NCI-H1092 (cell line): ENCODE measurements around the gene KRTAP3-3.
"Not testable (repeated sequence)": the region's sequence is repeated elsewhere in the genome, so short reads cannot be mapped to it uniquely, and the experiment has no call there.

Experiments
- DNase-seq: peaks from one replicate; lab custom pipeline; 2025; lab: John Stamatoyannopoulos, UW

KRTAP3-3 gene

DNA sequence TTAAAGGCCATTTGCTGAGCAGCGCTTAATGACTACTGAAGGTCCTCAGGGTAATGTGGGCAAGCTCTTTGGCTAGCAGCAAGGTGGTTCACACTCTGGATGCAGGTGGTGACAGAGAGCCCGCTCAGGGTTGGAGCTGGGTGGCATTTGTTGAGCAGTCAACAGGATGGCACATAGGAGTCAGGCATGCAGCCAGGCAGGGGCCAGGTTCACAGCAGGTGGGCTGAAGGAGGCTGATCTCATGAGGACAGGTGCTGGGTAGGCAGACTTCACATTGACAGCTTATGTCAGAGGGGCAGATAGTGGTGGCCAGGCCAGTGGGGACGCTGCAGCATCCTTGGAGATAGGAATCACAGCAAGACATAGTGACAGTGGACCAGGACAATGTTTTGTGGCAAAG is 10.4 kb upstream of the KRTAP3-3 start:
- no peak for DNase-seq

DNA sequence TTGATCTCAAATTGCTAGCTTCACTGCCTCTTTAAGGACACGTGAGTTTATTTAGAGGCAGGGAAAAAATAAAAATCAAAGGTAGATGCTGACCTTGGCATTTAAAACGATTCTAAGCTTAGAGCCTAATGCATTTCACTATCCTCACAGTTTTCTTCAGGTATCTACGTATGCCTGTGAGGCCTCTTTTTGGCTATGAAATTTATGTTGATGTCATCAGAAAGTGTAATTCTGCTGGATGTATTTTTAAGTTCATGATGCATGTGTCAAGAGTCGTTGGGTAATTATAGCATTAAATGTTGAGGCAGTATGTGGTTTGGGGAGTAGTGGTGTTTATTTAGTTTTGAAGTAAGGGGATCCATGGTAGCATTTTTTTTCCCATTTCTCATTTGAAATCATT is 10.0 kb upstream of the KRTAP3-3 start:
- DNase-seq, result no peak

DNA sequence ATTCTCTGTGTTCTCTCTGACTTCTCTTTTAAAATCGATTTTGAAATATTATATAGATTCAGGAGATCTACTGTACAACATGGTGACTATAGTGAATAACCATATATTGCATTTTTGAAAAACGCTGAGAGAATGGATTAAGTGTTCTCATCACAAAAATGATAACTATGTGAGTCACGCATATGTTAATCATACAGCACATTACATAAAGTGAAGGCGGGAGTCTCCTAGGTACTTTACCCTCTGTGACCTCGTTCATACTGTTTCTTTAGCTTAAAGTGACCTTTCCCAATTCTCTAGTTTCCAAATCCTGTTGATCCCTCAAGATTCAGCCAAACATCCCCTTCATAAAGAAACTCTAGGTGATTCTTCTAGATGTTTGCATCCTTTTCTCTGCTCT is 8.8 kb upstream of the KRTAP3-3 start:
- no peak for DNase-seq

DNA sequence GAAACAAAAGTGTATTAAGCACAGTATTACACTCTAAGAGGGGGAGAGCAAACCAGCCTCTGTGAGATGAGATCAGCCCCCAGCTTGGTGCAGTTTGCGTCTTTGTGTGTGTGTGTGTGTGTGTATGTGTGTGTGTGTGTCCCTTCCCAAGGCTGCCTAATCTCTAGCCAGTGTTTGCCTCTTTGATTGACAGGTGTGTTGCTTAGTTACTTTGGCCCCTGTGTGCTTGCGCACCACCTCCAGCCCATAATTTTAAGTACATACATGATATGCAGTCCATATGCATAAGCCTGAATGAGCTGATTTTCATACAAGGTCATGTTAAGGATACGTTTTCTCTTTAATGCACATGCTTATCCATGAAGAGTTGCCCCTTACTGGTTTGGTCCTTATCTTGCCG is 7.8 kb upstream of the KRTAP3-3 start:
- DNase-seq, result no peak

DNA sequence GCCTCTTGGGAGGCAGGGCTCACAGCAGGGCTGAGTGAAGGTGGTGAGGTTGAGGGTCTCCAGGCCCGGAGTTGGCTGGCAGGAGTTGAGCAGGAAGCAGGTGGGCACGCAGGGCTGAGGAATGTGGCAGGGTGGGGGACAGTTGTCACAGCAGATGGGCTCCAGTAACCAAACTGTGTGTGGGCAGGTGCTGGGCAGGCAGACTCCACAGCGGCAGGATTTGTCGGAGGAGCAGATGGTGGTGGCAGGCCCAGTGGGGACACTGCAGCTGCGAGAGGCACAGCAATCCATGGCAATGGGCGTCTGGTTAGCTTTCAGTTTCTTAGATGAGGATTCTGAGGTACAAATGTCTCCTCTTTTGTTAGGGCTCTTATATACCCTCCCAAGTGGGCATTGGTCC is 5.6 kb upstream of the KRTAP3-3 start, which contains the start of gene KRTAP3-2:
Gene KRTAP3-2 (minus strand): TSS at position 344 of the 400 bp plus-strand sequence. CDS start 53 bp downstream, at position 291.
- not testable (repeated sequence) for DNase-seq

DNA sequence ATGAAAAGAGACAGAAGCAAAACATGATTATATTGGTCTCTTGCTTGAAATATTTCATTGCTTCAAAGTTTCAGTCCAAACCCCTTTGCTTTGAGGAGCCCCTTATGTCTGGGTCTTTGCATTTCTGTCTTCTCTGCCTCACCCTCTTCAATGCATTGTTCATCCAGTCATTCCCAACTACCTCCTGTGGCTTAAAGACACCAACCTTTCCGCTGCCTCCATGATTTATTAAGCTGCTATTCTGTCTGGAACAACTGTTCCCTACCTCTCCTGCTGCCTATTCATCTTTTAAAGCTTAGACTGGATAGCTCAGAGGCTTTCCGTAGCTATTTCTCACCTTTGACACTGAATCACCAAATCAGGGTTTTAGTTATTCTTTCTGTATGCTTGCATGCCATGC is 3.4 kb upstream of the KRTAP3-3 start:
- no peak for DNase-seq

DNA sequence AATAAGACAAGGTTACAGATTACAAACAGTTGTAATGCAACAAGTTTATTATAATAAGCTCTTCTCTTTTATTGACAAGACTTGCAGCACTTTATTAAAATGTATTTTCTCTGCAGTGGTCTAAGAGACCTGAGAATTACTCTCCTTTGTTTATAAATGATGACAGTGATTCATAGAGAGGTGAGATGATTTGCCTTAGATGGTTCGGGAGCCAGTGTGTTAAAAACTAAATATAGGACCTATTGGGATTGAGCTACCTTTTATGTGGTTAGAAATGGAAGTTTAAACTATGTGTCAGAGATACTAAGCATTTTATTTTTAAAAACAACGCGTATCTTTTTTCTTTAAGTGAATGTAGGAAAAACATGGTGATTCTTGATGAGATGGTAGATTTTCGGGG is 2.9 kb upstream of the KRTAP3-3 start:
- DNase-seq, result no peak

DNA sequence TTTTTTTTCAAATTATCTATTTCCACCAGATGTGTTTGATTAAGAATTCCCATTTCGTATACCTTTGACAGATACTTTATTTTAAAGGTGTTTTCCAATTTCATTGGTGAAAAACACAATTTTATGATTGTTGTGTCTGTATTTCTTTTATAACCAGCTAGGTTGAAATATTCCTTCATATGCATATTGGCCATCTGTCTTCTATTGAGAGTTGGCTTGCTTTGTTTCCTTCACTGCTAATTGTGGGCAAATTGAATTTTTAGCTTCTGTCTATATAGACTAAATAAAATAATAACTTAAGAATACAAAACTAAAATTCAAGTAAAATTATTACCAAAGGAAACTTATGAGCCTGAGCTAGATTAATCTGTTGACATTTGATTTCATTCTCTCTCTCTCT is 1.2 kb upstream of the KRTAP3-3 start:
- DNase-seq, result no peak

DNA sequence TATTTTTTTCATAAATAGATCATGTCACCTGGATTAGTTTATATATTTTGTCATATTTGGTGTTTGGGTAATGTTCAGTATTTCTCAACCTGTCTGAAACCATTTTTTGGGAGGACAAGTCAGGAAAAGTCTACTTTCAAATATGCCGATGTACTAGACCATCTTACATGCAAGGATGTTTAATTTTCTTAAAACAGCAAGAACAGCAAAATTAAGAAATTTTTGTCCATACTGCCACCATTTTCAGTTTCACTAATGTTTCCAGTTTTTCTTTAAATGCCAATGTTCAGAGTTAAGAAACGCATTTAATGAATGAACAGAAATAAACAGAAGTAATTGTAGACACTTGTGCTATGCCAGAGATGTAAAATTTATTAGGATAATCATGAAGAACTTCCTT is 880 bp downstream of the KRTAP3-3 start:
- no peak for DNase-seq

DNA sequence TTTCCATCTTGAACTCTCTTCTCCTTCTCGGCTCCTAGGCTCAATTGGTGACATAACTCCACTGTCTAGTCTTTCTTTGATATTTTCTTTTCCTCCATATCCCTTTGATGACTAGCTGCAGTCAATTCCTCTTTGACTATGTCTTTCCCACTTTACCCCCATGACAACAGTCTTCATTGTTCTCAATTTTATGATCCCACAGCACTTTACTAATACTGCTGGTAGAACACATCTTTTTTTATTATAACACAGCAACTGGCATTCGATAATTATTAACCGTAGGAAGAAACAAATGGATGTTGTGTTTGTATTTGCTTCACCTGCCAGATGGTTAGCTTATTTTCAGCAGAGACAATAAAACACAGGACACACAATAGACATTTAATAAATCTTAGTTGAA is 1.3 kb downstream of the KRTAP3-3 start:
- DNase-seq, result no peak

DNA sequence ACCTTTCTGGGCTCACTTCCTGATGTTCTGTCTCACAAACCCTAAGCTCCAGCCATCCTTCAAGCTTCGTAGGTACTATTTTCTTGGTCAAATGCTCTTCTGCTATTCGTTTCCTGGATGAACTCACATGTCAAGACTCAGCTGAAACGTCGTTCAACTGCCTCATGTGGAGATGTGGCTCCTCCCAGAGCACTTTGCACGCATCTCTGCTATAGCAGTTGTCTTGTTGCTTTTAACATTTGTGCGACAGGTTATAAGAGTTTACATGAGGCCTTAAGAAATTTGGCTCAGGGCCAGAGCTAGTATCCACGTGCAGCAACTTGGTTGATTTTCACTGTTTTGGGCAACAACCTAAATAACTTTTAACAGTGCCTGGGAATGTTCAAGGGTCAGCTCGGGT is 7.0 kb downstream of the KRTAP3-3 start:
- DNase-seq, result no peak

DNA sequence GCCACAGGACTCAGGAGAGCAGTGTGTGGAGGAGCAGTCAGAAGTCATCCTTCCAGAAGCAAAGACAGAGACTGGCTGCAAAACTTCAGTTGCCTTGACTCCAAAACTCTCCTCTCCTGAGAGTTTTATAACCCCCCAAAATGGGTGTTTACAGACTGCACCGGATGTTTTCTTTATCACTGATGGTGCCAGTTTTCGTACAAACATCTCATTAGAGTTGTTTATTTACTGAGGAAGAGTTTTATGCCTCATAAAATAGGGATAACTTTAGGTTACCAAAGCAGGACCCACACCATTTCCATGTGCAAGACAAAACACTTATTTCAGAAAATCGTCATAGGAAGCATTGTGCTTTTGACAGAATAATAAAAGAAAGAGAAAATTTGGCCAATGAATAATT is 9.7 kb downstream of the KRTAP3-3 start, which contains the start of gene KRT40:
Gene KRT40 (minus strand): TSS at position 101 of the 400 bp plus-strand sequence. CDS start 53 bp downstream, at position 48.
- DNase-seq, result no peak

DNA sequence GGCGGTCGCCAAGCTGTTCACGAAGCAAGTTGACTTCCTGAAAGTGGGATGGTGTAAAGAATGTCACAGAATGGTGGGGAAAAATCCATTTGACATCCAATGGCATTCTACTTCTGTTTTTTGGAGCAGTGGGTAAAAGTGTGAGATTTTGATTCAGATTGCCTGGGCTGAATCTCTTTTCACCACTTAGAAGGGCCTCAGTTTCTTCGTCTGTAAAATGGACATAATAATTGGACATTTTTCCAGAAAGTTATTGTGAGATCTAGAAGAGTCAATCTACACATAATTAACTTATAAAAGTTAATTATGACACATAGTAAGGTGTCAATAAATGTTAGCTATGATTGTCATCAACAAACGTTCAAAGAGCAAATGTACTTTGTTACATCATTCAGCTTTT is 12.8 kb downstream of the KRTAP3-3 start:
- DNase-seq, result no peak

DNA sequence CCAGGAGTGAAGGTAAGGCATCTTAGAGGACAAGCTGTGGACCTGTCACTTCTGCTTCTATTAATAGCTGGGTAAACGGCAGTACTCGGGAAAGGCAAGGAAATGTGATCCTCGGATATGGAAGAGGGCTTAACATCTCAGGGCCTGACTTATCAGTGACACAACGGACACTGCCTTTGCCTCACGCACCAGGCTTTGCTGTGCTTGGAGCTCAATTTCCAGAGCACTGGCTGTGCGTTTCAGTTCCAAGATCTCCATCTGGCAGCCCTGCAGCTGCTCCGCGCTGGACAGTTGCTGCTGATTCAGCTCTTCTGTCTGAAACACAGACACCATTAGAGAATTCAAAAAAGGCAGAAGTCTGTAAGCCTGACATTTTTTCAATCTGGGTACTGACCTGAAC is 13.4 kb downstream of the KRTAP3-3 start:
- DNase-seq, result no peak

DNA sequence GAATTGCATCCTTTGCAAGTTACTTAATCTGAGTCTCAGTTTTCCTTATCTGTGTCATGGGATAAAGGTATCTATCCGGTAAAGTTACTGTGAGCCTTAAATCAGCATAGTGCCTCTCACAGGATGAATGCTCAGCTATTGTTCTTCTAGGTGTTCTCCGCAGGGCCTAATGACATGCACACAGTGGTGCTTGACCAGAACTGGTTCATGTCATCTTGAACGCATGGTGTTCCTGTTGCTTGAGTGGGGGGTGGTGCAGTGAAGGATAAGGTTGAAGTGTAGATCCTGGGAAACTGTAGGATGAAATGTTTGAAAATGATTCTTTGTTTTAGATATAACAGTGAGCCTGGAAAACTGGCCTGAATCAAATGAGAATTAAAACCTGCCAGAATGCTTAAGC is 13.8 kb downstream of the KRTAP3-3 start:
- no peak for DNase-seq

DNA sequence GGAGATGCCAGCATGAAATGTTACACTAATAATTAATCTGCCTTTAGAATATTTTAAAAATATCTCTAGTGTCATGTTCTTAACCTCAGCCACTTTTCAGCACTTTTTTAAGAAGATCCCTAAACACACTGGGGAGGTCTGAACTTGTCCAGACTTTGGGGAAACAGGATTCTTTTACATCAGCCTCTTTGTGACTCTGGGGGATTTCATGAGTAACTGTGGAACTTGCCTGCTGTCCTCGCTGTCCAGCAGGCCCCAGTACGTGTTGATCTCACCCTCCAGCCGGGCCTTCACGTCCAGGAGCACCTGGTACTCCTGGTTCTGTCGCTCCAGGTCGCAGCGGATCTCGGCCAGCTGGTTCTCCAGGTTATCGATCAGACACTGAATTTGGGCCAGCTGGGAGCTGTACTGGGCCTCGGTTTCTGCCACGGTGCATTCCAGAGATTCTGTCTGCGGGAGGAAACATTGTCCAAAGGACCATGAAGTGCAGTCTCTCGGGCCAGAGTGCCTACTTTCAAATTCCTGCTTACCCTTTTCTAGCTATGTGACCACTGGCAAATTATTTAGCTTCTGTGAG is 15.3 kb downstream of the KRTAP3-3 start:
- DNase-seq, result no peak

DNA sequence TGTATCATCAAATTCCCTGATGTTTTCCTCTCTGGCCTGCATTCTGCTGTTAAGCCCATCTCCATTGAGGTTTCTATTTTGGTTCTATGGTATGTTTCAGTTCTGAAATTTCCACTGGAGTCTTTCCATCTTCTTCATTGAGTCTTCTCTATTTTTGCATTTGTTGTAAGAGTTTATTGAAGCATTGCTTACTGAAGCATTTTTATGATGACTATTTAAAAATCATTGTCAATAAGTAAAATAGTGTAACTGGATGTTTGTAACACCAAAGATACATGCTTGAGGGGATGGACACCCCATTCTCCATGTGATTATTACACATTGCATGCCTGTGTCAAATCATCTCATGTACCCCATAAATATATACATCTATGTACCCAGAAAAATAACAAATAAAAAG is 18.4 kb downstream of the KRTAP3-3 start:
- DNase-seq, result no peak

DNA sequence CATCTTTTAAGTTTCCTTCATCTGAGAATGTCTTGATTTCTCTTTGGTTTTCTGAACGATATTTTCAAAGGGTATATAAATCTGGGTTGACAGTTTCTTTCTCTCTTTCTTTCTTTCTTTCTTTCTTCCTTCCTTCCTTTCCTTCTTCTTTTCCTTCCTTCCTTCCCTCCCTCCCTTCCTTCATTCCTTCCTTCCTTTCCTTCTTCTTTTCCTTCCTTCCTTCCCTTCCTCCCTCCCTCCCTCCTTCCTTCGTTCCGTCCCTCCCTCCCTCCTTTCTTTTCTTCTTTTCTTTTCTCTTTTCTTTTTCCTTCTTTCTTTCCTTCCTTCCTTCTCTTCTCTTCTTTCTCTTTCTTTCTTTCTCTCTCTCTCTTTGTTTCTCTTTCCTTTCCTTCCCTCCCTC is 19.6 kb downstream of the KRTAP3-3 start:
- no peak for DNase-seq

DNA sequence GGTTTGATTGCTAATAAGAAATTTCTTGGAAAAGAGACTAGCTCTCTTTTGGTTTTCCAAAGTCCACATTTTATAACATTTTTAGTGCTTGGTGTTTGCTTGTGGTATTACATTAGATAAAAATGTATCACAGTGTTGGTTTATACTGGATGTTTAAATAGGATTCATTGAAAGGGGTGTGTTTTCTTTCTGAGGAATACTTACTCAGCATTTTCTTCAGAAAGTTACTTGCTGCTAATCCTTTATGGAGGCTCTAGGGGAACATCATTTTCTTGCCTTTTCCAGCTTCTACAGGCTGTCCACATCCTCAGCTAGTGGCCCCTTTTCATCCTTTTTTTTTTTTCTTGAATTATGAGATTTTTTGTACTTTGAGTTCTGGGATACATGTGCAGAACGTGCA is 26.4 kb downstream of the KRTAP3-3 start:
- no peak for DNase-seq

DNA sequence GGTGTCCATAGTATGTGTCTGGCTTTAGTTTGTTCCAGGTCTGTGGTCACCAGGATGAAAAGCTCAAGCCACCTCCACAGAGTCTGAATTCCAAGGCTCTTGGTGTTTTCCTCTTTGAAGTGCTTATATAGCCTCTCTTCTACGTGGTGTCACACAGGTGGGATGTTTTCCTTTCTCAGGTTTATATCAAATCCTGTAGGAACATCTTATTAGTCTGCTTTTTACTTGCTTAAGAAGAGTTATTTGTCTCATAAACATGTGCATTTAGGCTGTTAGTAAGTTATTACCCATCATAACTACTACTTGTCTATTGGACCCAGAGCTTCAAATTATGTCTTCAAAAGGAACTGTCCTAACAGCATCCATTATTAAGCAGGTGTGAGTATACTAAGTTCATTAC is 27.1 kb downstream of the KRTAP3-3 start, which contains the start of gene KRT39:
Gene KRT39 (minus strand): TSS at position 101 of the 400 bp plus-strand sequence. CDS start 92 bp downstream, at position 9.
- DNase-seq, result no peak

DNA sequence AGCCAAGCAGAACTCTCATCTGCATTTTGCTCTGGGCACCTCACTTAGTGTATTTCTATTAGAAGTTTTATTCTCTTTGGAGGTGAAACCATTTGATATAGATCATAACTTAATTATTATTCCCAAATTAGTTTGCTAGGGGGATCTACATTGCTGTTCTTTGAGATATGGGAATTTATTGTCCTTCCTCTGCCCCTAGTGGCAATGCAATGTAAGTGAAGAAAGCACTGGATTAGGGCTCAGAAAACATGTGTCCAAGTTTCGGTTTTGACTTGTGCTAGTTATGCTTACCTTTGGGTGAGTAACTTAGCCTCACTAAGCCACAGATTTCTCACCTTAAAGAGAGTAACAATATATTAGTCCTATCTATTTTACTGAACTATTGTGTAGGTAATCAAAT is 30.1 kb downstream of the KRTAP3-3 start:
- DNase-seq, result no peak

DNA sequence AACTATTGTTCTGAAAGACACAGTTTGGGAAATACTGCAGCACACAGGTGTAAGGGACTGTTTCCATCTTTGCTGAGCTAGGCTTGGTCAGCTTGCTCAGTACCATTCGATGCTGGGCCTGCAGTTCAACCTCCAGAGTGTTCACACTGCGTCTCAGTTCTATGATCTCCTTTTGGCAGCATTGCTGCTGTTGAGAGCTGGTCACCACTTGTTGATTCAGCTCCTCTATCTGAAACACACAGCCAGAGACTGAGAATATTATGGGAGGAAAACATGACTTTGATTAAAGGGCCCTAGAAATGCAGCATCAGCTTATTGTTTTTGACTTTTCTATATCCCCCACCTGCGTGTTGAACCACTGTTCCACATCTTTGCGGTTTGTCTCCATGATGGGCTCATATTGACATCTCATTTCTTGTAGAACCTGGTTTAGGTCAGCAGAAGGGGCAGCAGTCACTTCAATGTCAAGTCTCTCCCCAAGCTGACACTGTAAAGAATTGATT is 31.9 kb downstream of the KRTAP3-3 start:
- DNase-seq, result no peak

DNA sequence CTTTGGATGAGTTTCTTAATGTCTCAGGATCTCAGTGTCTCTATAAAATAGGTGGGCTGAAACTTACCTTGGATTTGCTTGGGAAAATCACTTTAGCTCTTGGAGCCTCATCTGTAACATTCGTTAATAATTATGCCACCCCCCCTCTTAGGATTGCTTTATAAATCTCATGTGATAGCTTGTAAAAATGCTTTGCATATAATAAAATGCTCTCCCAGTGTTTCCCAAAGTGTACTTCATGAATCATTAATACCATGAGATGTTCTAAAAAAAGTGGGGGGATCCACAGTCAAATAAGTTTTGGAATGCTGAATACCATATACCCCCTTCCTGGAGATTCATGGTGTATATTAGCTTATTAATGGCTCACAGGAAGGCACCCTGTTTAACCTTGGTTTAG is 32.4 kb downstream of the KRTAP3-3 start:
- no peak for DNase-seq

DNA sequence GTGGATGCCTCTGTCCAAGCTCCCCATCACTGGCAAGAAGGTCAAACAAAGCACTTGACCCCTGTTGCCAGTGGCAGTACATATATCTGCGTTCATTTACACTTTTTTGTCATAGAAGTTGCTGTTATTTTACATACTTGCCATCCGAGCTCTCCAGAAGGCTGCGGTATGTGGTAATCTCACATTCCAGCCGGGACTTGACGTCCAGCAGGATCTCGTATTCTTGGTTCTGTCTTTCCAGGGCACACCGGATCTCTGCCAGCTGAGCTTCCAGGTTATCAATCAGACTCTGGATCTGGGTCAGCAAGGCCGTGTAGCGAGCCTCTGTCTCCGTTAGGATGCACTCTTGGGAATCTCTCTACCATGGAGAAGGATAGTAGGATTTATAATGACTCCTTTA is 33.8 kb downstream of the KRTAP3-3 start:
- DNase-seq, result no peak
